Type B pancreatic cell (in vitro differentiated cells): ENCODE measurements around the gene VASH1. TPM values are rescaled to one million over a fixed set of nuclear protein-coding genes. Genes with fewer than 3 reads are reported as not detected.
A peak's percentile ranks its signal among the peaks of the same experiment; 100 is the strongest.

Experiments
- DNase-seq: peaks from one replicate; pipeline ENCODE4 v3.0.0; 2021; ENCODE audit warnings: mixed read lengths; ENCODE audit not compliant: unreplicated experiment; ENCODE audit errors: extremely low spot score
- H3K27ac Mint-ChIP-seq: 2 replicates; pipeline ENCODE4 v1.8.0; 2021; ENCODE audit warnings: mild to moderate bottlenecking, mixed read lengths
- H3K27me3 Mint-ChIP-seq: 2 replicates; pipeline ENCODE4 v1.8.0; 2021; ENCODE audit warnings: mixed read lengths
- H3K36me3 Mint-ChIP-seq: 2 replicates; pipeline ENCODE4 v1.8.0; 2021; ENCODE audit warnings: mixed read lengths
- H3K4me1 Mint-ChIP-seq: one replicate; pipeline ENCODE4 v1.8.0; 2021; ENCODE audit warnings: mixed read lengths; ENCODE audit not compliant: unreplicated experiment
- H3K4me3 Mint-ChIP-seq: 2 replicates; pipeline ENCODE4 v1.8.0; 2021; ENCODE audit warnings: mild to moderate bottlenecking, mixed read lengths
- H3K9me3 Mint-ChIP-seq: 2 replicates; pipeline ENCODE4 v1.8.0; 2021; ENCODE audit warnings: mixed read lengths
- total RNA-seq: library from RNA; stranded (reverse); gene quantifications from 2 replicates; pipeline ENCODE4 v1.2.1, GENCODE V29; 2021; ENCODE audit warnings: low replicate concordance
- TF ChIP-seq, protein P1 (sequence below): fragments of 200-600 bp; sonication (generic); conservative IDR thresholded peaks from 2 replicates; pipeline ENCODE4 v1.5.0; 2021; ENCODE audit warnings: antibody characterized with exemption, mild to moderate bottlenecking

Gene VASH1
- total RNA-seq, 1 donor from 2014 or later = 28.8 TPM

DNA sequence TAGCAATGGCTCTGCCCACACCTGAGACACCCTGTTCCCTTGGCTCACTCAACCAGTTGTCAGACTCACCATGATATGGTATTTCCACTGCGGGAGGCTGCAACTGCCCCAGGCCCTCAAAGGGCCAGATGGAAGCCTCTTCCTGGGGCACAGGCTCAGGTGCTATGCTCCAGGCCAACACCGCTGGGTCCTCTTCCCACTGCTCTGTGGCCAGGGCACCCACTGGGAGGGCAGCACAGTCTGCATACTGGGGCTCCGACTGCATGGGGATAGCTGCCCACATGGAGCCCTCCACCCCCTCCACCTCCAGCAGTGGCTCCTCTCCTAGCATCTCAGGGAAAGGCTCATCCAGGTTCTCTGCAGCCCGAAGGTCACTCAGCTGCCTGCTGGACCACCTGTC, 47.7 kb downstream of the VASH1 start:
- H3K36me3 Mint-ChIP-seq = peaks cover 20% of the 10 kb centered on the region
- H3K9me3 Mint-ChIP-seq = no peaks in the 10 kb centered on the region
- TF ChIP-seq, protein P1, sequence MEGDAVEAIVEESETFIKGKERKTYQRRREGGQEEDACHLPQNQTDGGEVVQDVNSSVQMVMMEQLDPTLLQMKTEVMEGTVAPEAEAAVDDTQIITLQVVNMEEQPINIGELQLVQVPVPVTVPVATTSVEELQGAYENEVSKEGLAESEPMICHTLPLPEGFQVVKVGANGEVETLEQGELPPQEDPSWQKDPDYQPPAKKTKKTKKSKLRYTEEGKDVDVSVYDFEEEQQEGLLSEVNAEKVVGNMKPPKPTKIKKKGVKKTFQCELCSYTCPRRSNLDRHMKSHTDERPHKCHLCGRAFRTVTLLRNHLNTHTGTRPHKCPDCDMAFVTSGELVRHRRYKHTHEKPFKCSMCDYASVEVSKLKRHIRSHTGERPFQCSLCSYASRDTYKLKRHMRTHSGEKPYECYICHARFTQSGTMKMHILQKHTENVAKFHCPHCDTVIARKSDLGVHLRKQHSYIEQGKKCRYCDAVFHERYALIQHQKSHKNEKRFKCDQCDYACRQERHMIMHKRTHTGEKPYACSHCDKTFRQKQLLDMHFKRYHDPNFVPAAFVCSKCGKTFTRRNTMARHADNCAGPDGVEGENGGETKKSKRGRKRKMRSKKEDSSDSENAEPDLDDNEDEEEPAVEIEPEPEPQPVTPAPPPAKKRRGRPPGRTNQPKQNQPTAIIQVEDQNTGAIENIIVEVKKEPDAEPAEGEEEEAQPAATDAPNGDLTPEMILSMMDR = no peak
- H3K4me1 Mint-ChIP-seq = peaks cover 23% of the 10 kb centered on the region
- DNase-seq = no peak
- H3K27ac Mint-ChIP-seq = no peak overlapping the region
- no peaks in the 10 kb centered on the region for H3K27me3 Mint-ChIP-seq
- H3K4me3 Mint-ChIP-seq = no peak overlapping the region

DNA sequence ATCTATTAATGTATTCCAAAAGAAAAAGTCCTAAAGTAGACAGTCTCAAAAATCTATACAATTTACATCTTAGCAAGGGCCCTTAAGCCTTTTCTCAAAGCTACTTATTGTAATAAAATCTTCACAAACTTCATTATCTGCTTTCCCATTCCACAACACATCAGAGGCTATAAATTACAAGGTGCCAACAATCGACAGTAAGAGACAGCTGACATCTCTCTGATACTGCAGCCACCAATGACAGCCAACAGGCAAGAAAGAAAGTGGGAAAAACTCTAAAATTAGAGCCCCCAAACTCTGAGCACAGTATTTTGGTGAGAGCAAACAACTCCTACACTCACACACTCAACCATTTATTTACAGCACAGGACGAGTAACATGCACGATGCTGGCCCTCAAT, 49.3 kb downstream of the VASH1 start:
- Mint-ChIP-seq H3K27ac (peak overlapping the region; percentile 92), H3K9me3 (no peaks in the 10 kb centered on the region), H3K4me1 (peaks cover 23% of the 10 kb centered on the region), H3K4me3 (peak overlapping the region; percentile 97), H3K36me3 (peaks cover 13% of the 10 kb centered on the region), H3K27me3 (no peaks in the 10 kb centered on the region)
- TF ChIP-seq, protein P1 = no peak
- no peak for DNase-seq

DNA sequence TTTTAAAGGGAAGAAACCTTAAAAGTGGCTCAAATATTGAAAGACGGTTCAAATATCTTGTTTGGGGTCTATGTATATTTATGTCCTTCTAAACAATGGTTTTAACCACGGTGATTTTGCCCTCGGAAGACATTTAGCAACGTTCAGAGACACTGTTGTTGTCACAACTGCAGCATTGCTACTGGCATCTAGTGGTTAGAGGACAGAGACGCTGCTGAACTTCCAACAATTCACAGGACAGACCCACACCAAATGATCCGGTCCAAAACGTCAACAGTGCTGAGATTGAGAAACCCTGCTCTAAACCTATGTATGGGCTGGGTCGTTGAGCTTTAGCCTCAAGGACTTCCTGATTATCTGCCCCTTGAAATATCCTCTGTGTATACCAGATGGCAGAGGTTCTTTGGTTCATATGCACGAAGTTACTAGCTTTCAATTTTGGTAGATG, 49.7 kb downstream of the VASH1 start:
- H3K27ac Mint-ChIP-seq = peak overlapping the region; percentile 92
- no peak for DNase-seq
- H3K4me3 Mint-ChIP-seq = peak overlapping the region; percentile 97
- TF ChIP-seq, protein P1 = peak; percentile 59
- peaks cover 10% of the 10 kb centered on the region for H3K36me3 Mint-ChIP-seq
- no peaks in the 10 kb centered on the region for H3K9me3 Mint-ChIP-seq
- peaks cover 23% of the 10 kb centered on the region for H3K4me1 Mint-ChIP-seq
- no peaks in the 10 kb centered on the region for H3K27me3 Mint-ChIP-seq

DNA sequence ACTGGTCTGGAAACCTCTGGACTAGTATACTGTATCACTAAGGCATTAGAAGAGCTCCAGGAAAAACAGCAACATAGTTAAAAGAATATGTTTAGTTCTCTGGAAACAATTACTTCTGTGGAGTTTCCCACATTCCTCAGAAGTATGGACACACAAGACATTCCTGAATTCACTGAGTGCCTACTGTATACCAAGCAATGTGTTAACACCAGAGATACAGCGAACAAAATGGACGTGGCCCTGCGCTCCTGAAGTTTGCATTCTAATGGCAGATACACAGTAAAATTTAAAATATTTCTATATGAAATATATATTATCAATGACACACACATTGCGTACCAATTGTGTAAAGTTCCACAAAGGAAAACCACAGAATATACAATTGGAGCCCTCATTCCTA, 50.3 kb downstream of the VASH1 start:
- Mint-ChIP-seq H3K4me1 (peaks cover 23% of the 10 kb centered on the region), H3K27me3 (no peaks in the 10 kb centered on the region), H3K36me3 (peaks cover 9% of the 10 kb centered on the region), H3K9me3 (no peaks in the 10 kb centered on the region), H3K4me3 (peak overlapping the region; percentile 97), H3K27ac (peak overlapping the region; percentile 92)
- TF ChIP-seq, protein P1 = no peak
- no peak for DNase-seq

DNA sequence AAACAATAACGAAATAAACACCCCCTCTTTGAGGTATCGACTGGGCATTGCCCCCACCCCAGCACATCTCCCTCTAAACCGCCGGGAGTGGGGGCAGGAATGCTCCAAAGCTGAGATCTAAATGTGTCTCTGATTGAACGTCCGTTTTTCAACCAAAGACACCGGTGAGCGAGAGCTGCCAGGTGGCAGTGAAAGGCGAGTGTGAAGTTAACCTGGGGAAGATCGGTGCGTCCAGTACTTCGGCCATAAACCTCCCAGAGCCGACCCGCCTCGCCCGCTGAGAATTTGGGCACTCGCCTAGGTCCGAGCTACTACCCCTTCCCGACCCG, 50.8 kb downstream of the VASH1 start:
- Mint-ChIP-seq H3K27me3 (no peaks in the 10 kb centered on the region), H3K27ac (peak overlapping the region; percentile 92), H3K4me1 (peaks cover 23% of the 10 kb centered on the region), H3K9me3 (no peaks in the 10 kb centered on the region), H3K4me3 (peak overlapping the region; percentile 97), H3K36me3 (peaks cover 7% of the 10 kb centered on the region)
- no peak for DNase-seq
- TF ChIP-seq, protein P1 = no peak
